Measurements from ENCODE around the gene TMEM255A. TPM values are rescaled to one million over a fixed set of nuclear protein-coding genes. Genes with fewer than 3 reads are reported as not detected.

TMEM255A gene
- total and polyA plus RNA-seq, 2 of the 4 experiments (the other 2 are of a cell fraction), result 0.03 TPM; not detected in 1

DNA sequence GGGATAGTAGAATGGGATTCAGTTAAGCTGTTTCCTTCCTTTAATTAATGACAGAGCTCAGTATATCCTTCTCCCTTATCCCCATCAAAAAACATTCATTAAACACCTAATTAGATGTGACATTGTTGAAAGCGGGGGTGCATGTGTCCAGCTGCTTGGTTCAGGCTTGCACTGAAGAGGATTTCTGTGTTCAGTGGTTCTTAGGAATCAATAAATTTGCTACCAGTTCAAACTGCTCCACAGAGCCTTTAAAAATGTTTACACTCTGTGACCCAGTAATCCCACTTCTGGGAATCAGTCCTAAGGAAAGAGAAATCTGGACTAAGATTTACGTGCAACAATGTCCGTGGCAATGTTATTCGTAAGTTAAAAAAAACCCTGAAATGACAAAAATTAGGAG is 7.2 kb upstream of the TMEM255A start:
- Histone ChIP-seq H3K79me1 (ENCODE audit: low read depth in 1 of 2, low read length in 2 of 2) (no peaks in the 10 kb centered on the region), H3K9ac (ENCODE audit: low read depth, low read length) (no peak overlapping the region), H3K9me1 (ENCODE audit: insufficient read depth, low read length) (no peaks in the 10 kb centered on the region), H3K27me3 (ENCODE audit: control insufficient read depth, insufficient read depth, low read length) (peaks cover 4% of the 10 kb centered on the region; the same call in 1 of the 2 replicates), H4K91ac (ENCODE audit: insufficient read depth, low read depth, low read length) (no peak overlapping the region), H4K8ac (ENCODE audit: low read depth in 2 of 2, low read length in 2 of 2) (no peak overlapping the region), H3K18ac (ENCODE audit: low read depth, low read length) (no peak overlapping the region), H2BK15ac (ENCODE audit: low read depth, low read length) (no peak overlapping the region), H3K9me3 (ENCODE audit: control insufficient read depth, insufficient read depth, low read length) (no peaks in the 10 kb centered on the region), H2AK5ac (ENCODE audit: low read depth, low read length) (no peak overlapping the region), H2AK9ac (replicated peaks; ENCODE audit: low read depth, low read length, poor library complexity) (no peak overlapping the region), H3K23ac (ENCODE audit: low read depth, low read length) (no peak overlapping the region), H3K4ac (ENCODE audit: low read depth, low read length) (no peak overlapping the region), H2BK5ac (ENCODE audit: low read depth, low read length, poor library complexity, severe bottlenecking) (no peak overlapping the region), H3K4me3 (ENCODE audit: insufficient read depth, low read depth, low read length) (no peak overlapping the region), H3K4me1 (ENCODE audit: control insufficient read depth, insufficient read depth, low read length) (no peaks in the 10 kb centered on the region), H3K14ac (replicated peaks; ENCODE audit: low read depth, low read length) (no peak overlapping the region), H4K5ac (ENCODE audit: low read depth, low read length) (no peak overlapping the region), H3K36me3 (ENCODE audit: control insufficient read depth, insufficient read depth, low read length) (no peaks in the 10 kb centered on the region), H4K20me1 (ENCODE audit: insufficient read depth, low read length) (no peaks in the 10 kb centered on the region), H3K56ac (ENCODE audit: extremely low read depth, insufficient read depth, low read length) (no peak overlapping the region), H2BK20ac (ENCODE audit: low read depth, low read length) (no peak overlapping the region), H3K4me2 (ENCODE audit: low read depth, low read length) (no peak overlapping the region), H2AFZ (replicated peaks; ENCODE audit: low read length, poor library complexity) (no peak overlapping the region), H3K27ac (ENCODE audit: insufficient read depth, low read length) (no peak overlapping the region), H2BK120ac (ENCODE audit: low read depth, low read length) (no peak overlapping the region)
- no peak for DNase-seq
- WGBS, 2 experiments (ENCODE audit: extremely low coverage in 2 of 2, insufficient read length in 1 of 2), result no CpG with 5 or more reads among the region's 4 CpGs
- no peak for ATAC-seq (ENCODE audit: low read depth)
- dilution Hi-C loops (cut with HindIII; ENCODE audit: low sequenced_read_pairs, unreplicated experiment) (no loop called here), in situ Hi-C loops (cut with MboI; ENCODE audit: low sequenced_read_pairs) (no loop called here), intact Hi-C loops (cut with micrococcal nuclease) (loop anchor here (10.0 kb wide), 1 partner anchor 156 kb away; no protein-coding TSS in a partner anchor)
- no TSS peak for BruUV-seq (replicated peaks)
- CTCF ChIA-PET, result no interaction called here
- POLR2A ChIA-PET (ENCODE audit: unreplicated experiment), result no interaction called here
- TF ChIP-seq POLR2A (IDR thresholded peaks at IDR 0.05; ENCODE audit: low read depth, low read length), result no peak
- no peak for TF ChIP-seq MAZ (IDR thresholded peaks at IDR 0.05; ENCODE audit: borderline replicate concordance, low read depth, low read length)
- TF ChIP-seq BHLHE40 (IDR thresholded peaks at IDR 0.05; ENCODE audit: low read depth, low read length), result no peak
- no peak for TF ChIP-seq RFX5 (IDR thresholded peaks at IDR 0.05; ENCODE audit: low read depth, low read length)
- TF ChIP-seq RAD21 (IDR thresholded peaks at IDR 0.05; ENCODE audit: low read length), result no peak
- TF ChIP-seq CEBPB (IDR thresholded peaks at IDR 0.05; ENCODE audit: low read depth, low read length), result no peak
